HG02943 (cell line): Measurements from ENCODE around the gene KLF1.
"Not testable (repeated sequence)": the region's sequence is repeated elsewhere in the genome, so short reads cannot be mapped to it uniquely, and the experiment has no call there.

Experiments used
- ATAC-seq: cut with Tn5 transposase; IDR thresholded peaks from one replicate; pipeline ENCODE4 v1.9.1; 2021; ENCODE audit warnings: mild to moderate bottlenecking, low read depth, moderate library complexity; ENCODE audit not compliant: unreplicated experiment

Gene KLF1

GRCh38 chr19:12868540-12869112, 18.4 kb downstream of the KLF1 start:
- no peak for ATAC-seq

GRCh38 chr19:12867120-12868099, 19.6 kb downstream of the KLF1 start:
- ATAC-seq = no peak

GRCh38 chr19:12866416-12867119, 20.4 kb downstream of the KLF1 start:
- ATAC-seq = no peak

- ATAC-seq = no peak
These were observed 21.1 kb downstream of the KLF1 start for GRCh38 chr19:12865746-12866415.

GRCh38 chr19:12864721-12865715, 22.0 kb downstream of the KLF1 start:
- ATAC-seq = no peak

- ATAC-seq = no peak
These were observed 22.9 kb downstream of the KLF1 start for GRCh38 chr19:12864143-12864542.

- no peak for ATAC-seq
These were observed 27.5 kb downstream of the KLF1 start for GRCh38 chr19:12859546-12859945.

GRCh38 chr19:12858041-12858928, 28.7 kb downstream of the KLF1 start:
- ATAC-seq = no peak

- no peak for ATAC-seq
These were observed 30.3 kb downstream of the KLF1 start for GRCh38 chr19:12856653-12857052.

- ATAC-seq = no peak
These were observed 39.6 kb downstream of the KLF1 start for GRCh38 chr19:12847159-12848139.

GRCh38 chr19:12846613-12847012, 40.4 kb downstream of the KLF1 start:
- ATAC-seq = not testable (repeated sequence)

GRCh38 chr19:12843999-12844732, 42.8 kb downstream of the KLF1 start:
- ATAC-seq = no peak

GRCh38 chr19:12843328-12843727, 43.7 kb downstream of the KLF1 start:
- no peak for ATAC-seq

- no peak for ATAC-seq
These were observed 44.5 kb downstream of the KLF1 start for GRCh38 chr19:12842511-12842910.

GRCh38 chr19:12841094-12841493, 45.9 kb downstream of the KLF1 start:
- ATAC-seq = no peak
